ENCODE measurements around the gene ATF6B.
"Not testable (repeated sequence)": the region's sequence is repeated elsewhere in the genome, so short reads cannot be mapped to it uniquely, and the experiment has no call there.

Gene ATF6B

DNA sequence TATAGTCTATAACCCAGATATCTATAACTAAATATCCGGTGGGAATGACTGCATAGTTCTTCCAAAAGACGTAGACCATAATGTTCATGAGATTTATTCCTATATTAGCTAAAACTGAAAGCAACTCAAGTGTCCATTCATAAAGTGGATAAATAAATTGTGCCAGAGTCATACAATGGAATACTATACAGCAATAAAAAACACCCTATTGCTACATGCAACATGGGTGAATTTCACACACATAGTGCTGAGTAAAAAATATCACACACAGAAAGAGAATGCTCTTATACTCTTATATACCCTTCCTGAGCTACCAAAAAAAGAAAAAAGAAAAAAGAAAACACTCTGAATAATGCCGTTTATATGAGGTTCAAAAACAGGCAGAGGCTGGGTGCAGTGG, 25.8 kb downstream of the ATF6B start:
- no peak for DNase-seq

GRCh38 chr6:32100251-32100650, 27.8 kb downstream of the ATF6B start:
- DNase-seq: not testable (repeated sequence)

- no peak for DNase-seq
Observed at GRCh38 chr6:32097364-32097763, 30.7 kb downstream of the ATF6B start.

DNA sequence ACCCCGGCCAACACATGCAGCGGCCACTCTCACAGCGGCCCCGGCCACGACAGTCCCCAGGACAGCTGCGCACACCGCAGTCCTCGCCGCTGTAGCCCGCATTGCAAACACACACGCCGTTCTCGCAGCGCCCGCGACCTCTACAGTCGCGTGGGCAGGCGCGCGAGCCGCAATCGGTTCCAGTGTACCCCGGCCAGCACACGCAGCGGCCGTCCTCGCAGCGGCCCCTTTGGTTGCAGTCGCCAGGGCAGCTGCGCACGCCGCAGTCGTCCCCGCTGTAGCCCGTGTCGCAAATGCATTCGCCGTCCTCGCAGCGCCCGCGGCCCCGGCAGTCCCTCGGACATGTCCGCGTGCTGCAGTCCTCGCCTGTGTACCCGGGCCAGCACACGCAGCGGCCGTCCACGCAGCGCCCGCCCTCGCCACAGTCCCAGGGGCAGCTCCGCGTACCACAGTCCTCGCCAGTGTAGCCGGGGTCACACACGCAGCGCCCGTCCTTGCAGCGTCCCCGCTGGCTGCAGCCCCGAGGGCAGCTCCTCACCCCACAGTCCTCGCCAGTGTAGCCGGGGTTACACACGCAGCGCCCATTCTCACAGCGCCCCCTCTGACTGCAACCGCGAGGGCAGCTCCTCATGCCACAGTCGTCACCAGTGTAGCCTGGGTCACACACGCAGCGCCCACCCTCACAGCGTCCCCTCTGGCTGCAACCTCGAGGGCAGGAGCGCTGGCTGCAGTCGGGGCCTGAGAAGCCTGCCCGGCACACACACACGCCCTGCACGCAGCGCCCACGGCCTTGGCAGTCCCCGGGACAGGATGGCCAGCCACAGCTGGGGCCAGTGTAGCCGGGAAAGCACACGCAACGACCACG, 31.4 kb downstream of the ATF6B start:
- DNase-seq: no peak

GRCh38 chr6:32096087-32096393, 32.0 kb downstream of the ATF6B start:
- no peak for DNase-seq

DNA sequence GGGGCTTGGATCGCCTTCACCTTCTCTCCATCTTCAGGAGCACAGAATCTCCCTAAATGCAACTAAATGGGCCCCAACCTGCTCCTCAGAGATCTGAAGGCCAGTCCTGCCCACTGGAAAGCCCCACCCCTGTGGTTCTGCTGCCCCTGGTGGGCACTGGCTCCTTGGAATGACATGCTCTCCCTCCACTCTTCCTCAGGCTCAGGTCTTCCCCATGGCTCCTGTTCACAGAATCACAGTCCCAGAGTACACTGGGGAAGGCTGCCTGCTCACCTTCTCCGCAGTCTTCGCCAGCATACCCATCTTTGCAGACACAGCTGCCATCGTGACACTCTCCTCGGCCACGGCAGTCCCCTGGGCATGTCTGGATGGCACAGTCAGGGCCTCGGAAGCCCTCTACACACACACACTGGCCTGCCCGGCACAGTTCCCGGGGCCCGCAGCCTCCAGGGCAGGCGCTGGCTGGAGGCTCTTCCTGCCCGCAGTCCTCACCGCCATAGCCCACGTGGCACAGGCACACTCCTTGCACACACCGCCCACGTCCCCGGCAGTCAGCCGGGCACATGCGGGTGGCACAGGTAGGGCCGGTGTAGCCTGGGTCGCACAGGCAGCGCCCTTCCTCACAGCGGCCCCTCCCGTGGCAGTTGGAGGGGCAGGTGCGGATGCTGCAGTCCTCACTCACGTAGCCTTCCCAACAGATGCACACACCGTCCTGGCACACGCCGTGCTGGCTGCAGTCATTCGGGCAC, 32.5 kb downstream of the ATF6B start:
- DNase-seq: no peak

DNA sequence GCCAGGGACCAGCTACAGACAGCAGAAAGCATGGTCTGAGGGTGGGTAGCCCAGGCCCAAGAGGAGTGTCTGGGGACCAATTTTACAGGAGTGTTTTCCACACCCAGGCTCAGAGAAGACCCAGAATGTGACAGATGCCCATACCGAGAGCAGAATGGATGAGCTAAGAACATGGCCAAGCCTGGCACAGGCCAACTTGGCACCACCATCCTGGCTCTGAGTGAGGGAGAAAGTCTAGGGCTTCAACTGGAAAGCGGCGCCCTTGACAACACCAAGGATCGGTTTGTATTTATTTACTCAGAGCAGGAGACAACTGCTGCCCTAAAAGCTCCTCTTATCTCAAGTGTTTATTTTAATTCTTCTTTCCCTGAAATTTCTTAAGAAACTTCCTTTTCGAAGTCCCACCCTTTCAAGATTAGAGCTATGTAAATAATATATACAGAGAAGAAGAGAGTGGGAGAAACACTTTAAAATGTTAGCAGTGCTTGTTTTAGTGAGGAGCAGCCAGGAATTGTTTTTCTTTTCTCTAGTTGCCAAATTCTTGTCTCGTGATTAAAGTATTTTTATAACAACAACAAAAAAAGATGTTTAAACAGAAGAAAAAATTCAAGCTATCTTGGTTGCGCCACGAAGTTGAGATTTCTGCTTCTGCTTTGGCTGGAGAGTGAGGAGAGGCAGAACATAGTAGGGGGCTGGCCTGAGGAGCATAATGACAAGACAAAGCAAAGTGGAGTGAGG, 35.1 kb downstream of the ATF6B start:
- DNase-seq: no peak

- no peak for DNase-seq
Observed at GRCh38 chr6:32089082-32089828, 38.8 kb downstream of the ATF6B start.

GRCh38 chr6:32088487-32089049, 39.5 kb downstream of the ATF6B start:
- DNase-seq: no peak

DNA sequence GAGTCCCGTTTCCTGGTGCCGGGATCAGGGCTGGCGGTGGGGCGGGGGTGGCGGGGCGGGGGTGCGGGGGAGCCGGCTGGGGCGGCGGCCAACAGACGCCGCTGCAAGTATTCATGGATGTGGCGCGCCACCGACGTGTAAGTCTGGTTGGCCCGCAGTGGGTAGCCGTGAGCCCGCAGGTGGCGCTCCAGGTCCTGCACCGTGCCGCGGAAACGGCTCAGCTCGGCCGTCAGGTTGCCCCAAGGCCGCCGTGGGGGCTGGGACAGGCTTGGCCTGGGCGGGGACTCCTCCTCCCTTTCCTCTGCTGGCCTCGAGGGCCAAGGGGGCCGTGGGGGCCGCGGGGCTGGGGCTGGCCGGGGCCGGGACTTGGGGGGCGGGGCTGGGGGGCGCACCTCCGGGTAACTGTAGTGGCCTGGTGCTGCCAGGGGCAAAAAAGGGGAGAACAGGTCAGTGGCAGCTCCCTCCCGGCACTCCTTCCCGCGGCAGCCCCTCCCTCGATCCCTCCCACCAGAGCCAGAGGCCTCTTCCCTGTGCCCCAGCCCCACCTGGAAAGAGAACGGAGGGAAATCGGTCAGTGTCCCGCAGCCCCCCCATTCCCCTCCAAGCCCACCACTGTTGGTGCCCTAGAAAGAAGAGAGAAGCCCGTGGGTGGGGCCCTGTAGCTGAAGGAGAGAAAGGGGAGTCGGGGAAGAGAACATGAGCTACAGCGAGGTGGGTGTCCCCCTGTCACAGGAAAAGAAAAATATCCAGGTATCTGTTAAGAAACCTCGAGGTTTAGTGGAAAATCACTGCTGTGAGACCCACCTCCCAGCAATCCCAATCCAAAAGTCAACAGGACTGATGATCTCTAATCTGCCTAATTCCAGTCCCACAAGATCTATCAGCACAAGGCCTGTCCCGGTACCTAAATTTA, 40.2 kb downstream of the ATF6B start:
- DNase-seq: peak; percentile 70

DNA sequence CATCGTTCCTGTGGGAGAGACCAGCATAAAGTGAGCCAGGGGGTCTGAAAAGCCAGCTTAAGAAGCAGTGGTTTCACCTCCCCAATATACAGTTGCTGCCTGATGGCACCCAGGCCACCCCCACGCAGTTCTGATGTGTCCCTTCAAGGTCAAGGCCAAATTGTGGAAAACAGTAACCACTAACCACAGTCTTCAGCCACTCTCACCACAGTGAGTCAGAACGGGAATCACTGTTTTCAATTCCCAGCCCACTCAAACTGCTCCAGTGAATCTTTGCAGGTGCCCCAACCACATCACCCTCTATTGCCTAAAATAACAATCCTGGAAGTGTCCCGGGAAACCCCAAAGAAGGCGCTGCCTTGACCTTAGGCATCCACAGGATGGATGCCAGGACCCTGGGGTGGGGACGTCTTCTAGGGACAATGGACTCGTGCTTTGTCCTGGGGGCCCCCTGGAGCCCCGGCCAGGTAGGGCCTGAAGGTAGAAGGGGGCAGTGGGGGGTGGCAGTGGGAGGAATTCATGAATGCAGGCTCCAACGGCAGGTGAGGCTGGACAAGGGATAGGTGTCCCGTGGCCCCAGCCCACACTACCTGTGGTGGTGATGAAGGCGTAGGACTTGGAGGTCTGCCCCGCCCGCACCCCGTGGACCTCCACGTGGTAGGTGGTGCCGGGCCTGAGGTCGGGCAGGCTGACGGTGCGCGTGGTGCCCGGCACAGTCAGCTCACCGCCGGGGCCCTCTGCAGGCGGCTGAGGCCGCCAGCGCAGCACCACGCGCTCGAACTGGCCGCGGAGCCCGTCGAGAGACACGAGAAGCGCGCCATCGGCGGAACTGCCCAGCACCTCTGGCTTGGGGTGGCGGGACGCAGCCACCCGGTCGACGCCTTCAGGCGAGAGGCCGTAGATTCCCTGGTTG, 41.1 kb downstream of the ATF6B start:
- DNase-seq: no peak

GRCh38 chr6:32085759-32086459, 42.1 kb downstream of the ATF6B start:
- no peak for DNase-seq

DNA sequence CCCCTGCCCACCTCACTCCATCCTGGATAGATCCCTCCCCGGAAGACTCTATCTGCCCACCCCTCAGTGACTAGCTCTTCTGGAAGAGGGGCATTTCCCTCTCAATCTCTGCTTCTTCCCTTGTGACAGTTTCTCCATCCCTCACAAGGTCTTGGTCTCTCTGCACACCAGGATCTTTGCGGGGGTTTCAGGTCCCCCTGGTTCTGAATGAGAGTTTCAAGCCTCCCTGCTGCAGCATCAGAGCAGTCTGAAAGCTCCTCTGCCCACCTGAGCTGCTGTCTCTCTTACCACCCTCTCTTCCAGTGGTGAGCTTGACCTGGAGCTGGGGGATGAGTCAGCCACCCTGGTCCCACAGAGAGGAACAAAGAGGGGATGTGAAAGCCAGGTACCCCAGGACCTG, 43.3 kb downstream of the ATF6B start:
- DNase-seq: no peak

GRCh38 chr6:32083812-32084768, 44.0 kb downstream of the ATF6B start:
- no peak for DNase-seq

GRCh38 chr6:32082935-32083334, 45.1 kb downstream of the ATF6B start:
- no peak for DNase-seq

DNA sequence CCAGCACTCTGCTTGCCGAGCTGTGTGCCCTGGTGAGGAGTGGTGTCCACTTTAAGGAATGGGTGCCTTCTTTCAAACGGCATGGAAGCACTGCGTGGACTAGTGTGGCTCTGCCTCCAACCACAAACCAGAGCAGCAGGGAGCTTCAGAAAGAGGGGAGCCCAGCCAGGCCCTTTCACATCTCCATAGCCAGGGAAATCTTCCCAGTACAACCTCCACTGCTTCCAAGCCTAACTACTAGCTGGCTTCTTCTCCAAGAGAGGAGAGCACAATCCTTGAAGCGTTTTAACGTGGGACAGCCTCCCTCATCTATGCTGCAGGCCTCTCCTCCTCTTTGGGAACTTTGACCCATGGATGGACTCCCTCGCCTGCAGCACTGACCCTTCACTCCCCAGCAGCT, 45.6 kb downstream of the ATF6B start:
- DNase-seq: no peak

GRCh38 chr6:32081168-32081990, 46.7 kb downstream of the ATF6B start:
- no peak for DNase-seq

Data from activated CD4-positive, CD25-positive, alpha-beta regulatory T cell treated with anti-CD3 and anti-CD28 coated beads, Interleukin-2, amount 50 U/mL, for 72 hours (primary cell).